K562 (cell line): Measurements from ENCODE around the gene IRX5. TPM values are rescaled to one million over a fixed set of nuclear protein-coding genes. Genes with fewer than 3 reads are reported as not detected.

Source experiments
- BRCA1 ChIP-seq, 2 experiments: fragments of 450-650 bp in 1 of 2; sonication (generic) in 1 of 2; formaldehyde crosslinking in 1 of 2; IDR thresholded peaks; 2 replicates each; pipeline versions ENCODE4 v1.5.0 to v1.6.1; 2017 to 2020; ENCODE audit warnings: mild to moderate bottlenecking in 1 of 2, missing genetic modification reagents in 1 of 2
- CBX3 ChIP-seq, 2 experiments: IDR thresholded peaks; 1 replicate in 1 of 2; 2 replicates in 1 of 2; pipeline ENCODE4 v1.6.1; 2012; ENCODE audit warnings: inconsistent platforms in 2 of 2, low read length in 2 of 2, borderline replicate concordance in 1 of 2, control low read depth in 1 of 2
- ELF4 ChIP-seq: fragments of 450-650 bp; formaldehyde crosslinking; IDR thresholded peaks from 2 replicates; pipeline ENCODE4 v1.4.0; 2022; ENCODE audit warnings: missing genetic modification characterization
- FOSL1 ChIP-seq: fragments of 200-800 bp; sonication (Bioruptor generic); conservative IDR thresholded peaks from 2 replicates; pipeline ENCODE4 v1.6.1; 2016; ENCODE audit warnings: missing genetic modification characterization, missing compliant biosample characterization
- GTF2F1 ChIP-seq: IDR thresholded peaks from 2 replicates; pipeline ENCODE4 v1.6.1; 2011; ENCODE audit warnings: low read depth, low read length, improper control_type of control experiment
- MTF1 ChIP-seq: fragments of 250-450 bp; sonication (Bioruptor Pico); IDR thresholded peaks from 2 replicates; pipeline ENCODE4 v1.9.0; 2021; ENCODE audit warnings: moderate library complexity, mild to moderate bottlenecking, inconsistent platforms, borderline replicate concordance
- NR2F6 ChIP-seq: fragments of 450-650 bp; formaldehyde crosslinking; IDR thresholded peaks from 2 replicates; pipeline ENCODE4 v1.4.0; 2020; ENCODE audit warnings: mild to moderate bottlenecking
- PRPF4 ChIP-seq: fragments of 200-400 bp; formaldehyde crosslinking; IDR thresholded peaks from one replicate; pipeline ENCODE4 v1.6.1; 2017; ENCODE audit warnings: low read length, low read depth, mild to moderate bottlenecking; ENCODE audit not compliant: insufficient read depth, poor library complexity, severe bottlenecking
- RAD21 ChIP-seq, 2 experiments: fragments of 250-450 bp in 1 of 2; fragments of 450-650 bp in 1 of 2; sonication (Bioruptor Pico) in 1 of 2; formaldehyde crosslinking in 1 of 2; IDR thresholded peaks in 1 of 2; conservative IDR thresholded peaks in 1 of 2; 2 replicates each; pipeline versions ENCODE4 v1.4.0 to v1.8.0; 2020 to 2022; ENCODE audit warnings: mild to moderate bottlenecking in 2 of 2, moderate library complexity in 1 of 2
- SRSF1 ChIP-seq: fragments of 200-400 bp; formaldehyde crosslinking; IDR thresholded peaks from 2 replicates; pipeline ENCODE4 v1.6.1; 2017; ENCODE audit warnings: mild to moderate bottlenecking, low read depth, low read length, moderate library complexity
- XRCC5 ChIP-seq: fragments of 200-400 bp; formaldehyde crosslinking; IDR thresholded peaks from 2 replicates; pipeline ENCODE4 v1.6.1; 2017; ENCODE audit warnings: low read depth, mild to moderate bottlenecking, low read length
- ZNF239 ChIP-seq: fragments of 250-450 bp; sonication (Bioruptor Pico); IDR thresholded peaks from 2 replicates; pipeline ENCODE4 v1.4.0; 2020; ENCODE audit warnings: mild to moderate bottlenecking
- ZNF551 ChIP-seq: fragments of 250-450 bp; sonication (Bioruptor Pico); IDR thresholded peaks from 2 replicates; pipeline ENCODE4 v1.5.0; 2021; ENCODE audit warnings: mild to moderate bottlenecking, moderate library complexity
- polyA plus RNA-seq, 8 experiments: library from polyadenylated mRNA; depleted of rRNA in 4 of 8; stranded (reverse) in 5 of 8; unstranded in 3 of 8; fragments of >200 nt; fragmentation: Nextera tagmentation in 2 of 8; fragmentation: Illumina TruSeq in 1 of 8; extraction: Ambion mirVana in 2 of 8; extraction: Trizol in 1 of 8; gene quantifications; 2 replicates each; pipeline versions ENCODE4 v1.2.1 to v1.2.3, GENCODE V29; 2011 to 2014; ENCODE audit warnings: inconsistent platforms in 1 of 8, missing spikeins in 1 of 8
- total RNA-seq, 7 experiments: library from RNA; depleted of rRNA in 6 of 7; stranded (reverse); fragments of >200 nt in 6 of 7; fragmentation: Illumina TruSeq in 2 of 7; extraction: Trizol in 2 of 7; gene quantifications; 2 replicates each; pipeline versions ENCODE4 v1.2.1 to v1.2.3, GENCODE V29; 2011 to 2021; ENCODE audit warnings: low replicate concordance in 1 of 7
- TF ChIP-seq, protein P1 (sequence below): fragments of 200-400 bp; formaldehyde crosslinking; IDR thresholded peaks from 2 replicates; pipeline ENCODE4 v1.6.1; 2017; ENCODE audit warnings: mild to moderate bottlenecking, low read depth, low read length, moderate library complexity
- TF ChIP-seq, protein P2 (sequence below): sonication (generic); formaldehyde crosslinking; IDR thresholded peaks from 2 replicates; pipeline ENCODE4 v1.9.0; 2022; ENCODE audit warnings: mild to moderate bottlenecking, missing genetic modification reagents
- TF ChIP-seq, protein P3 (sequence below): fragments of 250-450 bp; sonication (Bioruptor Pico); IDR thresholded peaks from 2 replicates; pipeline ENCODE4 v1.4.0; 2020
- TF ChIP-seq, protein P4 (sequence below): fragments of 450-650 bp; IDR thresholded peaks from 2 replicates; pipeline ENCODE4 v1.7.0; 2016; ENCODE audit warnings: borderline replicate concordance
- TF ChIP-seq, protein P5 (sequence below): IDR thresholded peaks from 2 replicates; pipeline ENCODE4 v1.6.1; 2011; ENCODE audit warnings: borderline replicate concordance, low read depth, mild to moderate bottlenecking, moderate library complexity, low read length; ENCODE audit not compliant: insufficient read depth, poor library complexity, severe bottlenecking

Gene IRX5
- total and polyA plus RNA-seq, 9 of the 15 experiments (the other 6 are each of a cell fraction or from before 2014, with no cell fraction given), result 0.20 to 4.2 (median 0.94) TPM

DNA sequence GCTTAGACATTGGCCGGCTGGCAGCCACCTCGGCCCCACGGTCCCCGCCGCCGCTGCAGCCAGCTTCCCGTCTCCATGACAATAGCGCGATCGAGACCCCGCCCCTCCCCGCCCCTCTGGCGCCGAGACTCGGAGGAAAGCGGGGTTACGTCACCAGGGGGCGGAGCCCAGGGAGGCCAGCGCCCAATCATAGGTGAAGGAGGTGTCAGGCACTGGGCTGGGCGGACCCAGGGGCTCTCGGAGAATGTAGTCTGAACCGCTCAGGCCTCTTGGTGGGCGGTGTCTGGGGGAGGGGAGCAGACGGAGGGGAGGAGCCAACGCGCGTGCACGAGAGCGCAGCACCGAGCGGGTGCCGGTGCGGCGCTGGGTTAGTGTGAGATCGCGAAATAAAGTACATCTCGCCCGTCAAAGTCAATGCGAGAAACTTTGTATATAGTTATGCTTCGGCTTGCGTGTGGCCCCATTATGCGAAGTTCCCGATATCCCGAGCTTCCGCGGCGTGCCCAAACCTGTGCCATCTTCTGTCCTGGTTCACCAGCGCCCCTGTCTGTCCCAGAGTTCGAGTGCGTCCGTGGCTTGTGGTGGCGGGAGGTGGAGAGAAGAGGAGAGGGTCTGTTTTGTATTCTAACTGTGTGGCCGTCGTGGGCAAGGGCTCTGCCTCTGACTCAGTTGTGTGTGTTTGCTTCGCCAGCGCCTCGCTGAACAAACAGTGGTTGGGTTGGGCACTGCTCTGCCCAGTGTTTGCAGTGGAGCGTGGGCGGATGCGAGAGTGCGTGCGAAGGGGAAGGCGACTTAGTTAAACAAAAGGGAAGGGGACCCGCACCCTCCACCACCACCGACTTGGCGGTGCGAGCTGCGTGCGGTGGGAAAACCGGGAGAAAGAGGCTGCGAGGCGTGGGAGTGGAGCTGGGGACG, 1.3 kb upstream of the IRX5 start (continued):
- TF ChIP-seq, protein P1, sequence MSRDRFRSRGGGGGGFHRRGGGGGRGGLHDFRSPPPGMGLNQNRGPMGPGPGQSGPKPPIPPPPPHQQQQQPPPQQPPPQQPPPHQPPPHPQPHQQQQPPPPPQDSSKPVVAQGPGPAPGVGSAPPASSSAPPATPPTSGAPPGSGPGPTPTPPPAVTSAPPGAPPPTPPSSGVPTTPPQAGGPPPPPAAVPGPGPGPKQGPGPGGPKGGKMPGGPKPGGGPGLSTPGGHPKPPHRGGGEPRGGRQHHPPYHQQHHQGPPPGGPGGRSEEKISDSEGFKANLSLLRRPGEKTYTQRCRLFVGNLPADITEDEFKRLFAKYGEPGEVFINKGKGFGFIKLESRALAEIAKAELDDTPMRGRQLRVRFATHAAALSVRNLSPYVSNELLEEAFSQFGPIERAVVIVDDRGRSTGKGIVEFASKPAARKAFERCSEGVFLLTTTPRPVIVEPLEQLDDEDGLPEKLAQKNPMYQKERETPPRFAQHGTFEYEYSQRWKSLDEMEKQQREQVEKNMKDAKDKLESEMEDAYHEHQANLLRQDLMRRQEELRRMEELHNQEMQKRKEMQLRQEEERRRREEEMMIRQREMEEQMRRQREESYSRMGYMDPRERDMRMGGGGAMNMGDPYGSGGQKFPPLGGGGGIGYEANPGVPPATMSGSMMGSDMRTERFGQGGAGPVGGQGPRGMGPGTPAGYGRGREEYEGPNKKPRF, result no peak
- TF ChIP-seq GTF2F1, result no peak
- no peak for TF ChIP-seq BRCA1 (IDR thresholded peaks at IDR 0.05)
- no peak for TF ChIP-seq BRCA1 (CRISPR knock-in tag; IDR thresholded peaks at IDR 0.05)
- TF ChIP-seq, protein P2, sequence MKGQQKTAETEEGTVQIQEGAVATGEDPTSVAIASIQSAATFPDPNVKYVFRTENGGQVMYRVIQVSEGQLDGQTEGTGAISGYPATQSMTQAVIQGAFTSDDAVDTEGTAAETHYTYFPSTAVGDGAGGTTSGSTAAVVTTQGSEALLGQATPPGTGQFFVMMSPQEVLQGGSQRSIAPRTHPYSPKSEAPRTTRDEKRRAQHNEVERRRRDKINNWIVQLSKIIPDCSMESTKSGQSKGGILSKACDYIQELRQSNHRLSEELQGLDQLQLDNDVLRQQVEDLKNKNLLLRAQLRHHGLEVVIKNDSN (CRISPR knock-in tag), result no peak
- no peak for TF ChIP-seq ZNF551 (CRISPR knock-in tag)
- no peak for TF ChIP-seq ZNF239 (CRISPR knock-in tag)
- TF ChIP-seq PRPF4, result no peak
- TF ChIP-seq, protein P3, sequence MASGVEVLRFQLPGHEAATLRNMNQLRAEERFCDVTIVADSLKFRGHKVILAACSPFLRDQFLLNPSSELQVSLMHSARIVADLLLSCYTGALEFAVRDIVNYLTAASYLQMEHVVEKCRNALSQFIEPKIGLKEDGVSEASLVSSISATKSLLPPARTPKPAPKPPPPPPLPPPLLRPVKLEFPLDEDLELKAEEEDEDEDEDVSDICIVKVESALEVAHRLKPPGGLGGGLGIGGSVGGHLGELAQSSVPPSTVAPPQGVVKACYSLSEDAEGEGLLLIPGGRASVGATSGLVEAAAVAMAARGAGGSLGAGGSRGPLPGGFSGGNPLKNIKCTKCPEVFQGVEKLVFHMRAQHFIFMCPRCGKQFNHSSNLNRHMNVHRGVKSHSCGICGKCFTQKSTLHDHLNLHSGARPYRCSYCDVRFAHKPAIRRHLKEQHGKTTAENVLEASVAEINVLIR, result peak; percentile 57
- no peak for TF ChIP-seq CBX3 (IDR thresholded peaks at IDR 0.05; ENCODE audit: borderline replicate concordance in 1 of 2, low read length in 2 of 2)
- TF ChIP-seq, protein P4, sequence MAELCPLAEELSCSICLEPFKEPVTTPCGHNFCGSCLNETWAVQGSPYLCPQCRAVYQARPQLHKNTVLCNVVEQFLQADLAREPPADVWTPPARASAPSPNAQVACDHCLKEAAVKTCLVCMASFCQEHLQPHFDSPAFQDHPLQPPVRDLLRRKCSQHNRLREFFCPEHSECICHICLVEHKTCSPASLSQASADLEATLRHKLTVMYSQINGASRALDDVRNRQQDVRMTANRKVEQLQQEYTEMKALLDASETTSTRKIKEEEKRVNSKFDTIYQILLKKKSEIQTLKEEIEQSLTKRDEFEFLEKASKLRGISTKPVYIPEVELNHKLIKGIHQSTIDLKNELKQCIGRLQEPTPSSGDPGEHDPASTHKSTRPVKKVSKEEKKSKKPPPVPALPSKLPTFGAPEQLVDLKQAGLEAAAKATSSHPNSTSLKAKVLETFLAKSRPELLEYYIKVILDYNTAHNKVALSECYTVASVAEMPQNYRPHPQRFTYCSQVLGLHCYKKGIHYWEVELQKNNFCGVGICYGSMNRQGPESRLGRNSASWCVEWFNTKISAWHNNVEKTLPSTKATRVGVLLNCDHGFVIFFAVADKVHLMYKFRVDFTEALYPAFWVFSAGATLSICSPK, result peak; percentile 26; the same call in 1 of the 2 replicates
- TF ChIP-seq ELF4 (CRISPR knock-in tag), result no peak
- no peak for TF ChIP-seq RAD21 (CRISPR knock-in tag; conservative IDR thresholded peaks at IDR 0.05 in 1 of 2, IDR thresholded peaks at IDR 0.05 in 1 of 2)
- TF ChIP-seq XRCC5, result no peak
- TF ChIP-seq NR2F6 (CRISPR knock-in tag), result no peak
- TF ChIP-seq, protein P5, sequence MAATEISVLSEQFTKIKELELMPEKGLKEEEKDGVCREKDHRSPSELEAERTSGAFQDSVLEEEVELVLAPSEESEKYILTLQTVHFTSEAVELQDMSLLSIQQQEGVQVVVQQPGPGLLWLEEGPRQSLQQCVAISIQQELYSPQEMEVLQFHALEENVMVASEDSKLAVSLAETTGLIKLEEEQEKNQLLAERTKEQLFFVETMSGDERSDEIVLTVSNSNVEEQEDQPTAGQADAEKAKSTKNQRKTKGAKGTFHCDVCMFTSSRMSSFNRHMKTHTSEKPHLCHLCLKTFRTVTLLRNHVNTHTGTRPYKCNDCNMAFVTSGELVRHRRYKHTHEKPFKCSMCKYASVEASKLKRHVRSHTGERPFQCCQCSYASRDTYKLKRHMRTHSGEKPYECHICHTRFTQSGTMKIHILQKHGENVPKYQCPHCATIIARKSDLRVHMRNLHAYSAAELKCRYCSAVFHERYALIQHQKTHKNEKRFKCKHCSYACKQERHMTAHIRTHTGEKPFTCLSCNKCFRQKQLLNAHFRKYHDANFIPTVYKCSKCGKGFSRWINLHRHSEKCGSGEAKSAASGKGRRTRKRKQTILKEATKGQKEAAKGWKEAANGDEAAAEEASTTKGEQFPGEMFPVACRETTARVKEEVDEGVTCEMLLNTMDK, result no peak
- no peak for TF ChIP-seq SRSF1
- TF ChIP-seq FOSL1, result no peak
- TF ChIP-seq MTF1 (CRISPR knock-in tag), result no peak
